Keratinocyte (primary cell): Measurements from ENCODE around the gene DOCK1. TPM values are rescaled to one million over a fixed set of nuclear protein-coding genes. Genes with fewer than 3 reads are reported as not detected.

Experiments
- DNase-seq: peaks from one replicate; pipeline ENCODE4 v3.0.0-alpha.2; 2011; ENCODE audit warnings: low read depth, missing footprints, low spot score
- FAIRE-seq: peaks from 2 replicates; lab custom pipeline; 2011; peaks lifted over from hg19 to GRCh38; lab: Jason Lieb, UNC
- H2AFZ ChIP-seq: 2 replicates; pipeline ENCODE4 v1.6.0; 2012; ENCODE audit warnings: low read length, control low read depth, inconsistent platforms; ENCODE audit not compliant: control insufficient read depth
- H3K27ac ChIP-seq: 2 replicates; pipeline ENCODE4 v1.5.1; 2011; ENCODE audit warnings: low read length; ENCODE audit not compliant: control insufficient read depth, insufficient read depth
- H3K27me3 ChIP-seq: 3 replicates; pipeline ENCODE4 v1.6.0; 2011; ENCODE audit warnings: low read length; ENCODE audit not compliant: control insufficient read depth, insufficient read depth; ENCODE audit errors: extremely low read depth
- H3K36me3 ChIP-seq, 2 experiments: 2 replicates in 1 of 2; 3 replicates in 1 of 2; pipeline ENCODE4 v1.5.1; 2011; ENCODE audit warnings: low read length in 2 of 2, mild to moderate bottlenecking in 1 of 2; ENCODE audit not compliant: control insufficient read depth in 2 of 2, insufficient read depth in 2 of 2; ENCODE audit errors: extremely low read depth in 1 of 2
- H3K4me1 ChIP-seq: 3 replicates; pipeline ENCODE4 v1.5.1; 2011; ENCODE audit warnings: low read length; ENCODE audit not compliant: control insufficient read depth, insufficient read depth; ENCODE audit errors: extremely low read depth
- H3K4me2 ChIP-seq: 3 replicates; pipeline ENCODE4 v1.6.0; 2011; ENCODE audit warnings: low read depth, low read length; ENCODE audit not compliant: control insufficient read depth, insufficient read depth; ENCODE audit errors: extremely low read depth
- H3K4me3 ChIP-seq, 3 experiments: fragments of 200-600 bp in 1 of 3; sonication (generic) in 1 of 3; 2 replicates in 2 of 3; 3 replicates in 1 of 3; pipeline ENCODE4 v1.5.1; 2011 to 2016; ENCODE audit warnings: low read length in 3 of 3, mild to moderate bottlenecking in 3 of 3, control low read depth in 2 of 3, inconsistent platforms in 1 of 3, low read depth in 1 of 3, mixed read lengths in 1 of 3, mixed run types in 1 of 3, moderate library complexity in 1 of 3; ENCODE audit not compliant: control insufficient read depth in 2 of 3, insufficient read depth in 2 of 3; ENCODE audit errors: extremely low read depth in 1 of 3
- H3K79me2 ChIP-seq: 2 replicates; pipeline ENCODE4 v1.6.0; 2012; ENCODE audit warnings: low read length; ENCODE audit not compliant: control insufficient read depth, insufficient read depth
- H3K9ac ChIP-seq: 3 replicates; pipeline ENCODE4 v1.6.0; 2011; ENCODE audit warnings: low read length; ENCODE audit not compliant: control insufficient read depth, insufficient read depth; ENCODE audit errors: extremely low read depth
- H3K9me1 ChIP-seq: 3 replicates; pipeline ENCODE4 v1.6.0; 2011; ENCODE audit warnings: low read length; ENCODE audit not compliant: control insufficient read depth, insufficient read depth; ENCODE audit errors: extremely low read depth
- H3K9me3 ChIP-seq: 2 replicates; pipeline ENCODE4 v1.5.1; 2012; ENCODE audit warnings: low read depth, low read length; ENCODE audit not compliant: control insufficient read depth
- H4K20me1 ChIP-seq: 3 replicates; pipeline ENCODE4 v1.6.0; 2011; ENCODE audit warnings: low read length; ENCODE audit not compliant: control insufficient read depth, insufficient read depth; ENCODE audit errors: extremely low read depth
- EZH2 ChIP-seq: IDR thresholded peaks from one replicate; pipeline ENCODE4 v1.6.1; 2012; ENCODE audit warnings: inconsistent platforms, mild to moderate bottlenecking, low read length, moderate library complexity
- dilution Hi-C: fragments of 300-500 bp; cut with MboI; formaldehyde crosslinking; loops from one replicate; pipeline ENCODE4 v1.7.0; 2020; ENCODE audit warnings: low sequenced_read_pairs; ENCODE audit not compliant: extremely low pct_ligation_motif_present
- polyA plus RNA-seq, 5 experiments: library from polyadenylated mRNA; depleted of rRNA in 3 of 5; stranded (reverse) in 3 of 5; stranded (forward) in 1 of 5; unstranded in 1 of 5; fragments of >200 nt; gene quantifications; 1 replicate in 1 of 5; 2 replicates in 3 of 5; 3 replicates in 1 of 5; pipeline versions ENCODE4 v1.2.1 to v1.2.3, GENCODE V29; 2011 to 2012; ENCODE audit warnings: missing spikeins in 2 of 5, low read depth in 1 of 5, low replicate concordance in 1 of 5
- TF ChIP-seq, protein P1 (sequence below), 3 experiments: IDR thresholded peaks in 1 of 3; conservative IDR thresholded peaks in 1 of 3; optimal IDR thresholded peaks in 1 of 3; 2 replicates in 2 of 3; 3 replicates in 1 of 3; pipeline versions ENCODE3 to v1.5.1; 2011; ENCODE audit warnings: low read length in 3 of 3, mild to moderate bottlenecking in 3 of 3, moderate library complexity in 2 of 3, control low read depth in 1 of 3, inconsistent platforms in 1 of 3; ENCODE audit not compliant: insufficient read depth in 2 of 3; ENCODE audit errors: extremely low read depth in 1 of 3

Gene DOCK1
- polyA plus RNA-seq, 1 donor (not counting 4 experiments of a cell fraction or from before 2014, with no cell fraction given) = 15.7 TPM

DNA sequence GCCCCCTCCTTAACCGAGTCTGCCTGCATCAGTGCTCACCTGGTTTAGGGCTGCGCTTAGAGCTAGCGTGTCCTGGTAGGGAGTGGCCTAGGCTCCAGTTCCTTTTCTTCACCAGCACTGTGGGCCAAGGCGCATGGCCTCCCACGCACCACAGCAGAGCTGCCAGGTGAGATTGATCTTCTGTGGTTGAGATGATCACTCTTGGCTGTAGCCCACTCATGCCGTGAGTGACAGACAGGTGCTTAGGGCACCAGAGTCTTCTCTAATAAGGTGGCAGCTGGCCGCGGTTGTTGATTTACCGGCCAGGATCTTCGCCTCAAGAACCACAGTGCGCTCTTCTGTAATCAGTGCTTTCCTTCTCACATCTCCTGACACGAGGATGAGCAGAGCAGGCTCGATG, 448.3 kb downstream of the DOCK1 start:
- DNase-seq (no peak), FAIRE-seq (no peak)
- Histone ChIP-seq H3K4me1 (no peaks in the 10 kb centered on the region), H4K20me1 (no peaks in the 10 kb centered on the region), H3K27me3 (no peaks in the 10 kb centered on the region), H3K27ac (no peak overlapping the region), H3K9me3 (no peaks in the 10 kb centered on the region), H2AFZ (no peak overlapping the region), H3K9ac (no peak overlapping the region), H3K4me2 (no peak overlapping the region), H3K79me2 (no peaks in the 10 kb centered on the region), H3K36me3 (peaks cover 0 to 6% of the 10 kb centered on the region in 2 experiments), H3K9me1 (no peaks in the 10 kb centered on the region), H3K4me3 (no peak overlapping the region)
- no peak for TF ChIP-seq EZH2
- TF ChIP-seq, protein P1, sequence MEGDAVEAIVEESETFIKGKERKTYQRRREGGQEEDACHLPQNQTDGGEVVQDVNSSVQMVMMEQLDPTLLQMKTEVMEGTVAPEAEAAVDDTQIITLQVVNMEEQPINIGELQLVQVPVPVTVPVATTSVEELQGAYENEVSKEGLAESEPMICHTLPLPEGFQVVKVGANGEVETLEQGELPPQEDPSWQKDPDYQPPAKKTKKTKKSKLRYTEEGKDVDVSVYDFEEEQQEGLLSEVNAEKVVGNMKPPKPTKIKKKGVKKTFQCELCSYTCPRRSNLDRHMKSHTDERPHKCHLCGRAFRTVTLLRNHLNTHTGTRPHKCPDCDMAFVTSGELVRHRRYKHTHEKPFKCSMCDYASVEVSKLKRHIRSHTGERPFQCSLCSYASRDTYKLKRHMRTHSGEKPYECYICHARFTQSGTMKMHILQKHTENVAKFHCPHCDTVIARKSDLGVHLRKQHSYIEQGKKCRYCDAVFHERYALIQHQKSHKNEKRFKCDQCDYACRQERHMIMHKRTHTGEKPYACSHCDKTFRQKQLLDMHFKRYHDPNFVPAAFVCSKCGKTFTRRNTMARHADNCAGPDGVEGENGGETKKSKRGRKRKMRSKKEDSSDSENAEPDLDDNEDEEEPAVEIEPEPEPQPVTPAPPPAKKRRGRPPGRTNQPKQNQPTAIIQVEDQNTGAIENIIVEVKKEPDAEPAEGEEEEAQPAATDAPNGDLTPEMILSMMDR (optimal IDR thresholded peaks at IDR 0.05 in 1 of 3, IDR thresholded peaks at IDR 0.05 in 1 of 3, conservative IDR thresholded peaks at IDR 0.05 in 1 of 3; ENCODE audit: extremely low read depth in 1 of 3, insufficient read depth in 2 of 3, low read length in 3 of 3) = no peak
- dilution Hi-C loops = no loop called here

DNA sequence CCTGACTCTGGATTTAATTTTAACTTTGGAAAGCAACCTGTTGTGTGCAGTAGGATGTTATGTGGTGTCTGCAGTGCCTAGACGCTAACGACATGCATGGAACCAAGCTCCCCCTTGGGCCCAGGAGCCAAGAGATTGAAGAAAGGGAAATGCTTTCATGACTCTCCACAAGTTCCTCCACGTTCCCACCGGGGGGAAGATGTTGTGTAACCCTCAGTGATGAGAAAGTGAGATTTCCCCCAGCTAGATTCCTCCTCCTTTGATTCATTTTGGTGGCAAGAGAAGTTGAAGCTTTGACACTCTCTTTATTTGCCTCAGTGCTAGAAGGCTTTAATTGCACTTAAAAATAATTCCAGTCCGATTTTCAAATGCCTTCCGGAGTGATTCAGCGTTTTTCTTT, 449.0 kb downstream of the DOCK1 start:
- H3K9ac ChIP-seq = no peak overlapping the region
- H3K27me3 ChIP-seq = no peaks in the 10 kb centered on the region
- no peaks in the 10 kb centered on the region for H3K9me1 ChIP-seq
- H3K4me1 ChIP-seq = no peaks in the 10 kb centered on the region
- H2AFZ ChIP-seq = no peak overlapping the region
- no peaks in the 10 kb centered on the region for H3K9me3 ChIP-seq
- no peak for DNase-seq
- no peak for TF ChIP-seq EZH2
- TF ChIP-seq, protein P1 (optimal IDR thresholded peaks at IDR 0.05 in 1 of 3, IDR thresholded peaks at IDR 0.05 in 1 of 3, conservative IDR thresholded peaks at IDR 0.05 in 1 of 3; ENCODE audit: extremely low read depth in 1 of 3, insufficient read depth in 2 of 3, low read length in 3 of 3) = no peak
- no peak for FAIRE-seq
- no peak overlapping the region for H3K27ac ChIP-seq
- no peak overlapping the region for H3K4me2 ChIP-seq
- H3K4me3 ChIP-seq = no peak overlapping the region
- H3K36me3 ChIP-seq = peaks cover 0 to 6% of the 10 kb centered on the region in 2 experiments
- dilution Hi-C loops = no loop called here
- no peaks in the 10 kb centered on the region for H3K79me2 ChIP-seq
- H4K20me1 ChIP-seq = no peaks in the 10 kb centered on the region
